ENCODE data around the gene PYURF.
"Not testable (repeated sequence)": the region's sequence is repeated elsewhere in the genome, so short reads cannot be mapped to it uniquely, and the experiment has no call there.

Gene PYURF

GRCh38 chr4:88523325-88524129, at the start of gene PYURF:
Gene PYURF, minus strand, starts transcription at chr4:88523776. Its CDS starts 76 bp downstream, at chr4:88523700.
- DNase-seq = peak; percentile 91

- DNase-seq = no peak
Measured at GRCh38 chr4:88570001-88570400, 46.4 kb upstream of the PYURF start.

- no peak for DNase-seq
Measured at GRCh38 chr4:88567591-88567990, 44.0 kb upstream of the PYURF start.

DNA sequence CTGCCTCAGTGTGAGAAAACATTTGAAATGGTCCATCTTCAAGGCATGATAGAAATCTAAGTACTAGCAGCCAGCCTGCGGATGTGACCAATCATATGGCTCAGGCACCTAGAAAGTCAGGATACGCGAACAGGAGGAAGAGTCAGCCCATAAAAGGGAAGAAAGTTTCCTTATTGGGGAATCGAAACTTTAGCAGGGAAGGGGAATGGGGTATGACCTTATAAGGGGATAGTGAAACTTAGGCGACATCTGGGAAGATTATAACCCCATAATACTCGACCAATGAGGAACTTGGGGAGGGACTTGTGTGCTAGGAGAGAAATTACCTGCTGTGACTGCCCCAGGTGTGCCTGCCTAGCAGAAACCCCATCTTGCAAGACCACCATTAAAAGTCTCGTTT, 26.2 kb upstream of the PYURF start:
- no peak for DNase-seq

GRCh38 chr4:88539322-88540068, 15.9 kb upstream of the PYURF start:
- DNase-seq = not testable (repeated sequence)

- no peak for DNase-seq
Measured at GRCh38 chr4:88537709-88538108, 14.1 kb upstream of the PYURF start.

- DNase-seq = no peak
Measured at GRCh38 chr4:88535090-88535755, 11.6 kb upstream of the PYURF start.

GRCh38 chr4:88533937-88534750, 10.6 kb upstream of the PYURF start:
- no peak for DNase-seq

DNA sequence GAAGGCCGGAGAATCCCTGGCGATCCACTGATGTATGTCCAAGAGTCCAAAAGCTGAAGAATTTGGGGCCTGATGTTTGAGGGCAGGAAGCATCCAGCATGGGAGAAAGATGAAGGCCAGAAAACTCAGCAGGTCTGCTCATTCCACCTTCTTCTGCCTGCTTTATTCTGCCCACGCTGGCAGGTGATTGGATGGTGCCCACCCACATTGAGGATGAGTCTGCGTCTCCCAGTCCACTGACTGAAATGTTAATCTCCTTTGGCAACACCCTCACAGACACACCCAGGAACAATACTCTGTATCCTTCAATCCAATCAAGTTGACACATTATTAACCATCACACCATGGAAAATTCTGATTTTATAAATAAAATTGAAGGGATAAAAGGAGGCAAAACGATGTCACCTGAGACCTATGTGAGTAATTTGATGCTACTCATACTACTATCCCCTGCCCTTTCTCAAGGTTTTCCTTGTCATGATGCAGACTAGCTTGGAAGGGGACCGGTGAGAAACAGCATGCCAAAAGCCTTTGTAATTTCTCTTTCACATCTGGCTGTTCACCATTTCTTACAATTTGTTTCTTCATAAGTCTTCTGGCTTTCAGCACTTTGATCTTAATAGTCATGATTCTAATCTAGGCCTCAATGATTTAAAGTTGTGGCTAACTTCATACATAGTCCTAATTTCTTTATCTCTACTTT, 9.7 kb upstream of the PYURF start:
- DNase-seq = no peak

GRCh38 chr4:88531549-88531948, 8.0 kb upstream of the PYURF start:
- no peak for DNase-seq

GRCh38 chr4:88528861-88529260, 5.3 kb upstream of the PYURF start:
- no peak for DNase-seq

GRCh38 chr4:88527787-88528186, 4.2 kb upstream of the PYURF start:
- DNase-seq = no peak

DNA sequence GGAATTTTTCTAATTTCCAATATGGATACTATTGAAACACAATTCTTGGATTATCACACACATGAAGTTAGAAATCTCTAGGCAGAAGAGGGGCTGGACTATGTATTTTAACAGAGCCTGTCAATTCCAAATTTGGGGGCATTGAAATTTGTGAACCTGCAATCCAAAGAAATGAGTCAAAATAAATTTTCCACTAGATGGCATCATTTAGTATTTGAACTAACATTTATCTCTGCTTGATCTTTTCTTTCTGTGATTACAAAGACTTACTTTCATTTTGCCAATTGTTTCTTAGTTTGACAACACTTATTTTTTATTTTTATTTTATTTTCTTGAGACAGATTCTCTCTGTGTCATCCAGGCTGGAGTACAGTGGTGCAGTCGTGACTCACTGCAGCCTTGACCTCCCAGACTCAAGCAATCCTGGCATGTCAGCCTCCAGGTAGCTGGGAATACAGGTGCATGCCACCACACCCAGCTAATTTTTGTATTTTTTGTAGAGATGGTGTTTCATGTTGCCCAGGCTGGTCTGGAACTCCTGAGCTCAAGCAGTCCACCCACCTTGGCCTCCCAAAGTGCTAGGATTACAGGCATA, 2.7 kb upstream of the PYURF start:
- no peak for DNase-seq

DNA sequence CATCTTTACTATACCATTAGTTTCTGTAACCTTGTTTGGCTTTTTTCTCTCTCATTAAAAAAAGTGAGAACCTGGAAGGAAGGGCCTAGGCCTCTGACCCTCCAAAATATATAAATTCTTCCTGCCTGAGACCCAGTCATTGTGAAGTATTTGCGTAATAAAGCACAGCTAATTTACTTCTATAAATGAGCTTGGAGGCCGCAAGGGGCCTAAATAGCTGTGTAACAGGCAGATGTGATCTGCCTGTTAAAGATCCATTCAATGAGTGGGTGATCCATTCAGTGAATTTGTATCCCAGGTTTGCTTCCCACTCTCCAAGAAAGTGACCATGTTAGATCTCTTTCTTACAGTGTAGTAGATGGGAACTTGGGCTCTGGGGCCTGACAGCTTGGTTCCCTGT, 595 bp upstream of the PYURF start:
- no peak for DNase-seq

DNA sequence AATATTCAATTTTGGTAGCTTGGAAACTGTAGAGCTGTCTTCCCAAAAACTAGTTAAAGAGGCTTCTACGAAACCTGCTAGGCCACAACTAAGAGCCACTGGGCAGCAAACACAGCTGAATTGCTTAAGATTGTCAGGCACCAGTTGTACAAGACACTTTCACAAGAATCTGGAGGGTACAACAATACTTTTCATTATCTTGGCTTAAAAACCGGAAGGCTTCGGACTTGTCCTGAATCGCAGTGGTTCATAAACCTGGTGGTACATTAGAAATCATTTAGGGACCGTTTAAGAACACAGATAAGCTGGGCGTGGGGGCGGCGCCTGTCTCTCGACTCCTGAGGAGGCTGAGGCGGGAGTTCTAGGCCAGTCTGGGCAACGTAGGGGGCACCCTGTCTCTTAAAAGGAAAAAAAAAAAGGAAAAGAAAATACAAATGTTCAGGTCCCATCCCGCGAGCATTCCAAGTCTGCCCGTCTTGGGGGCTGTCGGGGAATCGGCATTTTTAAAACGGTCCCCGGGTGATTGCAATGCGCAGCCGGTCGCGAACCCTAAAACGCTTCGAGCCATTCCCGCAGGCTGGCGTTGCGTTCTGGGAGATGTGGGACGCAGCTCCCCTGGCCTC, 763 bp downstream of the PYURF start:
- peak; percentile 9 for DNase-seq

GRCh38 chr4:88518911-88519310, 4.7 kb downstream of the PYURF start:
- DNase-seq = no peak

DNA sequence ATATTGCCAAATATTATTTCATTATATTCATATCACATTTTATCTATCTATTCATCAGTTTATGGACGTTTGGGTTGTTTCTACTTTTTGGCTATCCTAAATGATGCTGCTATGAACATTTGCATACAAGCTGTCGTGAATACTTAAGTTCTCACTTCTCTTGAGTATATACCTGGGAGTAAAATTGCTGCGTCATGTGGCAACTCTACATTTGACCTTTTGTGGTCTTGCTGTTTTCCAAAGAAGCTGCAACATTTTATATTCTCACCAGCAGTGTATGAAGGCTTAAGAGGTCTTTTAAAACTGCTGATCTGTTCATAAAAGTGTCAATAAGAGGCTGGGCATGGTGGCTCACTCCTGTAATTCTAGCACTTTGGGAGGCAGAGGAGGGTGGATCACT, 5.8 kb downstream of the PYURF start:
- DNase-seq = no peak

GRCh38 chr4:88516746-88517145, 6.8 kb downstream of the PYURF start:
- no peak for DNase-seq

DNA sequence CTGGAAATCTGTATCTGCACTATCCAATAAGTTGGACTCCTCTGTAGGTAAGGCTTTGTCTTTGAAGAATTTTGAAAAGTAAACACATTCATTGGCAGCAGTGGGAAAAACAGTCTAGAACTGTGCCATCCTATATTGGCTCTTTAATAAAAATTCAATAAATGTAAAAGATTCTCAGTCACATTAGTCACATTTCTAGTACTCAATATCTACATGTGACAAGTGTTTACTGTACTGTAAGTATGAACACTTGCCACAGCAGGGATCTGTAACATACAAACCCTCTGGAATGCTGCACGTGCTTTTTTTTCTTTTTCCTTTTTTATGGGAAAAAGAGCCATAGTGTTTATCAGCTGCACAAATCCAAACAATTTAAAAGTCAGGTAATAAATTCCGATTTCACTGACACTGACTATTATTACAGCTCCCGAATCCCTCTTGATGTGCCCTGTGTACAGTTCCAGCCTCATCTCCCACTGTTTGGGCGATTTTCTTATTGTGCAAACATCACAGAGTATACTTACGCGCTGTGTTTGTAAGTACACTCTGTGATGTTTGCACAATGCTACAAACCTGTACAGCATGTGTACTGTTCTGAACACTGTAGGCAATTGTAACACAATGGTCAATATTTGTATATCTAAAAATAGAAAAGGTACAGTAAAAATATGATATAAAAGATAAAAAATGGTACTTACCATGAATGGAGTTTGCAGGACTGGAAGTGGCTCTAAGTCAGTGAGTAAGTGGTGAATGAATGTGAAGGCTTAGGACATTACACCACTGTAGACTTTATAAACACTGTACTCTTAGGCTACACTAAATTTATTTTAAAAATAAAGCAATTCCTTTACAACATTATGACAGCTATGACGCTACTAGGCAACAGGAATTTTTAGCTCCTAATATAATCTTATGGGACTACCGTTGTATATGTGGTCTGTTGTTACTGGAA, 8.7 kb downstream of the PYURF start:
- peak; percentile 52 for DNase-seq

DNA sequence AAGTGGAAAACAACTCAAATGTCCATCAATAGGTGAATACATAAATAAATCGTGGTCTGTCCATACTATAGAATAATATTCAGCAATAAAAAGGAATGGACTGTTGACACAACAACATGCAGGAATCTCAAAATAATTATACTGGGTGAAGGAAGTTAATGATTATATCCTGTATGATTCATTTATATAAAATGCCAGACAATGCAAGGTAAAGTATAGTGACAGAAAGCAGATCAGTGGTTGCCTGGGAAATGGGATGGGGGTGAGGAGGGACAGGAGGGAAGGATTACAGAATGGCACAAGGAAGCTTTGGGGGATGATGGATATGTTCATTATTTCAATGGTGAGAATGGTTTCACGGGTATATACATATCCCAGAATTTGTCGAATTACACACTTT, 12.3 kb downstream of the PYURF start:
- DNase-seq = no peak

Data from NCI-H510A treated with DMSO at 0.1 percent for 48 hours (cell line).